GM19035 (cell line): Measurements from ENCODE around the gene POLA1.
"Not testable (repeated sequence)": the region's sequence is repeated elsewhere in the genome, so short reads cannot be mapped to it uniquely, and the experiment has no call there.

Experiments used
- ATAC-seq: cut with Tn5 transposase; IDR thresholded peaks from one replicate; pipeline ENCODE4 v1.9.1; 2021; ENCODE audit not compliant: unreplicated experiment

The POLA1 gene

GRCh38 chrX:24789047-24789446 is 95.3 kb downstream of the POLA1 start:
- no peak for ATAC-seq

DNA sequence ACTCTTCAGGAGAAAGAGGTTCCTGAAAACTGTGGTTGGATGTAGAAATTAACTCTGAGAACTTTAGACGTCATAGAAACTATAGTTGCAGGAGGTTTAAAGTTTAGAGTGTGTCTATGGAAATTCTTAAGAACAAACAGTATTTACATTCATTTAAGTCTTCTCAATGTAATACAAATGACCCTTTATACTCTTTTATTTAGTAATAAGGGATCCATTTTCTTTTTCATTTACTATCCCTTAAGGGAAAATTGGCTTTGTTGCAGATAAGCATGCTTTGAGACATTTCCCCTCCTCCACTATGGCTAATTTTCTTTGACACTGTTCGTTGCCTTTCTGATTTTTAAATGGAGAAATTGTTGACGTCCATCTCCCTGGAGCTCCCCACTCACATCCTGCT is 96.4 kb downstream of the POLA1 start:
- ATAC-seq: no peak

- ATAC-seq: no peak
These were observed 102.5 kb downstream of the POLA1 start for GRCh38 chrX:24796204-24796603.

- ATAC-seq: no peak
These were observed 105.4 kb downstream of the POLA1 start for GRCh38 chrX:24799078-24799477.

- ATAC-seq: no peak
These were observed 105.8 kb downstream of the POLA1 start for GRCh38 chrX:24799565-24799964.

GRCh38 chrX:24805201-24805600 is 111.5 kb downstream of the POLA1 start:
- ATAC-seq: no peak

GRCh38 chrX:24819807-24820206 is 126.1 kb downstream of the POLA1 start:
- ATAC-seq: not testable (repeated sequence)

DNA sequence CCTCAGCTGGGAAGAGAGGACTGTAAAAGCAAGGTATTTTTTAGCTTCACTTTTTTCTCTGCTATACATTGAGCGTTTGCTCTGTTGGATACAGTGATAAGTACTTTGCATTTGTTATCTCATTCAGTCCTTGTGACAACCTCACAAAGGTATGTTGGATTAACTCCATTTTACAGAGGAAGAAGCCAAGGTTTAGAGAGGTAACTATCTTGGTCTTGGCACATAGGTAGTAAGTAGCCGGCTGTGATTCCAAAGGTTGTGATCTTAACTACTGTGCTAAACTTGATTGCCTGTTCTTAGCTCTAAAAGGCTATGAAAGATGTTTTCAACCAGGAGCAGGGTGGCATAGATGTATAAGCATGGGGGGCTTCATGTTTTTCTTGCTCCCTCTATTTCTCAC is 134.4 kb downstream of the POLA1 start:
- ATAC-seq: no peak

- no peak for ATAC-seq
These were observed 134.9 kb downstream of the POLA1 start for GRCh38 chrX:24828600-24828999.

DNA sequence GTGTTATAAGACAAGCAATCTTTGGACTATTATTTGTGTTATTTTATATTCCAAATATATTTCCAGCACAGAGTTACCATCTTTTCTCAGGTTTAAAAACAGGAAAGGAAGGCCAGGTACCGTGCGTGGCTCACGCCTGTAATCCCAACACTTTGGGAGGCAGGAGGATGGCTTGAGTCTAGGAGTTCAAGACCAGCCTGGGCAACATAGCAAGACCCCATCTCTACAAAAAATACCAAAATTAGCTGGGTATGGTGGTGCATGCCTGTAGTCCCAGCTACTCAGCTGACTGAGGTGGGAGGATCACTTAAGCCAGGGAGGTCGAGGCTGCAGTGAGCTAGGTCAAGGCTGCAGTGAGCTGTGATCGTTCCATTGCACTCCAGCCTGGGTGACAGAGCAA is 140.0 kb downstream of the POLA1 start:
- no peak for ATAC-seq

DNA sequence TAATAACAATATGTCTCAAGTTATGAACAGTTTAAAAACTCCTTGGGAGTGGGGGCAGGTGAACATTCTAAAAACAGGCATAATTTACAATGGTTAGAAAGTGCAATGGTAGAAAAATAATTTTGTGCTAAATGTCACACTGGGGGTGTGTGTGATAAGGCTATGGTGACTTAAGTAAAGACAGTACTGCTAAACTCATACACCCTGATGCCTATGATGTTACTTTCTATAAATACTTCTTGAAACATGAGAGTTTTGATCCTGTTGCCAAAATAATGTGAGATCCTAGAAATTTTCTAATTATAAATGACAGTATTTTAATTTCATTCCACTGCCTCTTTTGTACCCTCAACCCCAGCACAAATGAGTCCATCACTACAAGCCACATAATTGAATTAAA is 144.2 kb downstream of the POLA1 start:
- no peak for ATAC-seq

- ATAC-seq: no peak
These were observed 144.9 kb downstream of the POLA1 start for GRCh38 chrX:24838629-24839028.

GRCh38 chrX:24839331-24839730 is 145.6 kb downstream of the POLA1 start:
- no peak for ATAC-seq

DNA sequence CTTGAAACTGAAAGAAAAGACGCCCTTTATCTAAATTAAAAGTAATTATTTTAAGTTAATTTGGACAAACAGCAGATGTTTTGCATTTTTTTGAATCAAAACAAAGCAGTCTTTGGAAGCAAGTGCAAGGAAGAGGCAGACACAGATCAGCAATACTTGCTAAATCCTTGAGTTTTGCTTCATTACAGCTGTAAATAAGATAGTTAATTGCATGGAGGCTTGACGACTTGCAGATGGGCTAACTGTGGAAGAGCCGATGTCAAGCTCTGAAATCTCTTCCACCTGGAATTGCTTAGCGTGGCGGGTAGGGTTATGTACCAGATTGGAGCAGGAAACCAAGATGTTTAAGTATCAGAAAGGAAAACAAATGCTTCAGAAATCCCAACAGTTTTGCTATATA is 148.8 kb downstream of the POLA1 start:
- no peak for ATAC-seq

GRCh38 chrX:24846550-24847150 is 152.9 kb downstream of the POLA1 start:
- no peak for ATAC-seq

DNA sequence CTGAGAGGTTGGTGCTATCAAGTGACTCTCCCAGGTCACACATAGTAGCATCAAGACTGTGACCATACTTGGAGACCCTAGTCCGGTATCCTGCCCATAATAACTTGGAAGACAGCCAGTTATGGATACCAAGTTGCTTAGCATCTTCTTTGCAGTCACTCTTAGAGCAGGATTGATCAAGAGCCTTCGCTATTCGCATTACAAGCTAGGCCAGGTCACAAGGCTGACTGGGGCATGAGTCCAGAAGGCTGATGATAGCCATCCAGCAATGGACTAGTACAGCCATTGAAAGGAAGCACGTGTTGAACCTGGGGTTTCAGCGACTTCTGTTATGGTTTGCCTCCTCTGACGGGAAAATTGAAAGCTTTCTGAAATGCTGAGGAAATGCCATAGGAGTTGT is 157.6 kb downstream of the POLA1 start:
- no peak for ATAC-seq

DNA sequence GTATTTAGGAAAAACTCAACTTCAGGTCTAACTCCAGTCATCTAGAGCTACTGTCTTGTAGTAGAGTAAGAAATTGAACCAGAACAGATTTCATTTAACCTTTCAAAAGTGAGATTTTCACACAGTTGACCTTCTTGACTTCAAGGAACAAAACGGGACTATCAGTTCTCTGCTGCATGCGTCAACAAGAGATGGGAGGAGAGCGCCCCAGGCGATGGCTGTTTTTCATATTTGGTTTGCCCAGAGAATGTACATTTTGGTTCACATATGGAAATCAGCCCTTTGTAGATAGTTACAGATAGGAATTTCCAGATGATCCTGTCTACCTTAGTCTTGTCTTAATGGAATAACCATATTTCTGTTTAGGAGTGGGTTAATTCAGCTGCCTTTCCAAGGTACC is 158.1 kb downstream of the POLA1 start:
- ATAC-seq: no peak

- ATAC-seq: no peak
These were observed 164.5 kb downstream of the POLA1 start for GRCh38 chrX:24858004-24858746.

- no peak for ATAC-seq
These were observed 165.6 kb downstream of the POLA1 start for GRCh38 chrX:24859211-24859841.

DNA sequence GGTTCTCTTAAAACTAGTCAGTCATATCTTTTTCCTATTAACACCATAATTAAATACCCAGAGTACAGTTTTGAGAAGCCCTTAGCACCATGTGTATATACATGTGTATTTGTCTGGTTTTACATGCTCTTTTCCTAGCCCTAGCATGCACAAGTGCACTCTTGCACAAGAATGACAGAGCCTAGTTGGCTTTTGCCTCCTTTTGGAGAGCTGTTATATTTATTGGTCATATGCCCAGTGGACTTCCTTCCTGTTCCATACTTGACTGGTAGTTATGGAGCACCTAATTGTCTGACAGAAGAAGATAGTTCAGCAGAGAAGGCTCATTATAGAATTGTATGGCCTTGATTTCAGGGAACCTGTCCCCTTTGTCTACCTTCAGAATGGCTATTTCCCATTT is 166.4 kb downstream of the POLA1 start:
- no peak for ATAC-seq

- no peak for ATAC-seq
These were observed 168.6 kb downstream of the POLA1 start for GRCh38 chrX:24862343-24862742.

DNA sequence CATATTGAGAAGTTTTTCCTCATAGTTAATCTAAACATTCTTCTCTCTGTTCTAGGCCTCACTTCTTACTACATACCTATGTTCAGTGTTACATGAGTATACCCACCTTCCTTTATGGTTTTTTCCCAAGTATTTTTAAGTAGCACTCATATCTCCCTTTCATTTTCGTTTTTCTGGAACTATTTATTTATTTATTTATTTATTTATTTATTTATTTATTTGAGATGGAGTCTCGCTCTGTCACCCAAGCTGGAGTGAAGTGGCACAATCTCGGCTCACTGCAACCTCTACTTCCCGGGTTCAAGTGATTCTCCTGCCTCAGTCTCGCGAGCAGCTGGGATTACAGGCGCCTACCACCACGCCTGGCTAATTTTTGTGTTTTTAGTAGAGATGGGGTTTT is 170.1 kb downstream of the POLA1 start:
- ATAC-seq: not testable (repeated sequence)
